ENCODE data around the gene PGPEP1.

- no peak for TF ChIP-seq RCOR1 (IDR thresholded peaks at IDR 0.05; ENCODE audit: low read length)
- no peak for TF ChIP-seq CTCF (IDR thresholded peaks at IDR 0.05)
- no peak for TF ChIP-seq TEAD4 (IDR thresholded peaks at IDR 0.05; ENCODE audit: borderline replicate concordance, insufficient read depth)
- TF ChIP-seq YY1 (IDR thresholded peaks at IDR 0.05; ENCODE audit: low read depth), result no peak
- TF ChIP-seq USF2 (IDR thresholded peaks at IDR 0.05; ENCODE audit: borderline replicate concordance, low read depth, low read length), result no peak
Measured at GRCh38 chr19:18389726-18390064, 49.3 kb downstream of the PGPEP1 start.

Data from SK-N-SH (cell line).